Stimulated activated CD4-positive, alpha-beta T cell treated with anti-CD3 and anti-CD28 coated beads, Interleukin-1b, Interleukin-23, amount 100 ng/mL, for 24 hours (primary cell): Measurements from ENCODE around the gene SREBF2.

Source experiments
- DNase-seq, 4 experiments: peaks; one replicate each; pipeline ENCODE4 v3.0.0-alpha.2; 2020; ENCODE audit warnings: low read depth in 4 of 4, low spot score in 1 of 4

Gene SREBF2

DNA sequence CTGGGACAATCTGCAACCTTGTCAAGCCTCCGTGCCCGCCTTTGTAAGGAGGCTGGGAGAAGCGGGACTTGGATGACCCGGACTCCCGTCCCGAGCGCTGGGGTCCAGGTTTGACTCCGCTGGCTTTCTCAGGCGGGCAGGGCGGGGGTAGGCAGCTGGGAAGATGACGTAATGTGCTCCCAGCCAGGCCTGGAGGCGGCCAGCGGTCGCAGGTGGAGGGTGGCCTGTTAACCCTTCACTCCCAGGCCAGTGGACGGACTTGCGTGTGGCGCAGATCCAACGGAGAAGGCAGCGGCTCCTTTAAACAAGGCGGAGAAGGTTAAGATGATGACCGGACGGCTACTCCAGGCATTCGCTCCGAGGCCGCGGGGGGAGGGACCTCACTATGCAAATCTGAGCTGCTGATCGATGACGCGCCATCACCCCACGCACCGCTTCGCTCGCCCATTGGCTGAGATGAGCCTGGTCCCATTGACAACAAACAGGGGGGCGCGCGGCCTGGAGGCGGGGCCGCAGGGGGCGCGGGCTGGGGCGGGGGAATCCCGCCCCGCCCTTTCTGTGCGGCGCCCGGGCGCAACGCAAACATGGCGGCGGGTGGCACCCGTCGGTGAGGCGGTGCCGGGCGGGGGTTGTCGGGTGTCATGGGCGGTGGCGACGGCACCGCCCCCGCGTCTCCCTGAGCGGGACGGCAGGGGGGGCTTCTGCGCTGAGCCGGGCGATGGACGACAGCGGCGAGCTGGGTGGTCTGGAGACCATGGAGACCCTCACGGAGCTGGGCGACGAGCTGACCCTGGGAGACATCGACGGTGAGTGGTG lies at the start of gene SREBF2:
SREBF2 (plus strand) TSS at position 553 of the 816 bp plus-strand sequence; CDS start at position 719, 166 bp downstream.
- DNase-seq, result peak; percentile 94 to 100 (median 98)

DNA sequence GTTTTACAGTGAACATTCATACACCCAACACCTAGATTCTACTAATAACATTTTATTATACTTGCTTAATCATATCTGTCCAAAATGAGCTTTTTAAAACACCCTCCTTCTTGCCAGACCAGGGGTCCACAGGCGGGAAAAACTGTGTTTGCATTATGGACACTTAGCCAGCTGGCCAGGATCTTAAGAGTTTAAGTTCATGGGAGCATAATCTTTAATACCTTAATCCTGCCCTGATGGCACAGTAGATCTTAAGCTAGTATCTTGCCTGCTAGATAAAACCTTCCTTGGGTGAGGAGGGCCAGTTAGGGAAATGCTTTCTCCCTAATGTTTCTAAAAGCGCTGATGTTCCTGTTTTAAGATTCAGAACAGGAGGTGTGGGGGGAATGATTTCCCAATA lies 45.6 kb upstream of the SREBF2 start:
- no peak for DNase-seq

DNA sequence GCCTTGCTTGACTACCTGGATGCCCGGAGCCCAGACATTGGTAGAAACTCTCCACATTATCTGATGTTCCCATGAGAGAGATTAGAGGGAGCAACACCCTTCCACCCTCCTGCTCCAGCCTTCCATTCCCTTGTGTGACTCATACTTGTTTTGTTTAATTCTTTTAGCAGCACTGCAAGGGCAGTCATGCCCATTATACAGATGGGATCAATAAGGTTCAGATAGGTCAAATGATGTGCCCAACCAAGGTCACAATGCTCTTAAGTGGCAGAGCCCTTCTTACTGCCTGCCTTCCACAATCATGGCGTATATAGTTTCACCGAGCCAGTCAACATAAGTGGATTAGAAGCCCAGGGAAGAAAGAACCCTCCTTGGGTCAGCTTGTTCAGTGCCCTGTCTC lies 39.0 kb upstream of the SREBF2 start:
- no peak for DNase-seq

GRCh38 chr22:41798736-41799135 lies 34.2 kb upstream of the SREBF2 start:
- DNase-seq, result no peak

DNA sequence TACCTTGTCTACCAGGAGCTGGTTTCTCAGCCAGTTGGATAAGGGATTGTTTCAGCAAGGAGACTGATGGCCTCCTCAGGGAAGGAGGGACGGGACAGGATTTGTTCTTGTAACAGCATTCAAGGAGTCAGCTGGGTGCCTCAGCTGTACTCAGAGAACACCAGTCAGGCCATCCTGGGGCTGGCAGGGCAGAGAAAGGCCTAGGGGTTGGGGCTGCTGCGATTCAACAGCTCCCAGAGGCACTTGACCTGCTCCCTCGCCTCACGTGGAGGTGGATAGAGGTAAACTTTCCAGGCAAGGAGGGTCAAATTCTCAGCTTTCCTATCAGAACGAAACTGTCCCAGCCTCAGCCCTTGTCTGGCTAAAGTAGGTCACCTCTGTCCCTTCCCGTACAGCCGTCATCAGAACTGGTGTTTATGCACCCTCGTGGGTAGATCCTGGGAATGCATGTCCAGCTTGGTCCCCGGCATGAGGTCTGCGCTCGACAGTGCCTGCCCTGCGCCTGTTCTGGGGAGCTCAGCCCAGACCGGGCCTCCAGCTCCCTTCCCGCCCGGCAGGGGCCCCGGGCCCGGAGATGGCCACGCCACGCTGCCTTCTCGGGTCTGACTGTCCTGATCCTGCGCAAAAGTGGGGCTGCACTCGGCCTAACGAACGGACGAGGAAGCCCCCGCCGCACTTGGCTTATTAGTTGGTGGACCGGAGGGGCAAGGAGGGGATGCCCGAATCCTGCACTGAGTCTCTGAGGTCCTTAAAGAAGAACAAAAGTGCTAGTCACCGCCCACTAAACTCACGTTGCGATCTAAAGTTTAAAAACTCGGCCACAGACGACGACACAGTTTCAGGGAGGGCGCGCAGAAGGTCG lies 33.2 kb upstream of the SREBF2 start:
- no peak for DNase-seq

DNA sequence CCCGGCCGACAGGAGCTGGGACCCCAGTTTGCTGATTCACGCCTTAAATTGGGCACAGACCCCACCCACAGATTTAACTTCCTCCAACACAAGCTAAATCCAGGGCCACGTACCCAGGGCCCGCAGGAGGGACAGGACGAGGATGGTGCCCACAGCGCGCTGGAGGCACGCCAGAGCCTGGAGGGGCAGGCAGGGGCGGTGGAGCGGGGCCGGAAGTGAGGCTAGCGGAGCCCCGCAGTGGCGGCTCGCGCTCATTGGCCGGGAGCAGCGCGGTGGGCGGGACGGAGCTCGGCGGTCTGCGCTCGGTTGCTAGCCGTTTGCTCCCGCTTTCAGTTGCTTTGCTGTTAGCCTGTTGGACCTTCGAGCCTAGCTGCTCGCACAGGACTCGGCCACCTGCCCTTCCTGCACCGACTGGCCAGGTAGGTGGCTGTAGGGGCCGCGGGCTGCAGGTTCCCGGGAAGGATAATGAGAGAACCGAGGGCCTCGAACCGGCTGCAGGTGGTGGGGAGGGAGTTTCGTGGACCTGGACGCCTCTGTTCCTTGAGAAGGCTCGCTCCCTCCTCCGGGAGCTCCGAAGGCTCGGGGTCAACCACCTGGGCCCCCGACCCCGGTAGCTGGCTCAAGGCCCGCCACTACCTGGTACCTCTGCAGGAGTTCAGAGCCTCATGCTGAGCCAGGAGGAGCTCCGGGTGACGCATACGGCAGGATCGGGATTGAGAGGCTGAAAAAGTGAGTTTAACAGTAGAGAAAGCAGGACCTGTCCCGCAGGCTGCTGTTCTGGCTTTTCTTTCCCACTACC lies 32.4 kb upstream of the SREBF2 start, which contains the start of gene CCDC134:
CCDC134 (plus strand) TSS at position 332 of the 799 bp plus-strand sequence. CDS start 8,212 bp downstream, outside the sequence.
- DNase-seq, result peak; percentile 75 to 91 (median 81)

DNA sequence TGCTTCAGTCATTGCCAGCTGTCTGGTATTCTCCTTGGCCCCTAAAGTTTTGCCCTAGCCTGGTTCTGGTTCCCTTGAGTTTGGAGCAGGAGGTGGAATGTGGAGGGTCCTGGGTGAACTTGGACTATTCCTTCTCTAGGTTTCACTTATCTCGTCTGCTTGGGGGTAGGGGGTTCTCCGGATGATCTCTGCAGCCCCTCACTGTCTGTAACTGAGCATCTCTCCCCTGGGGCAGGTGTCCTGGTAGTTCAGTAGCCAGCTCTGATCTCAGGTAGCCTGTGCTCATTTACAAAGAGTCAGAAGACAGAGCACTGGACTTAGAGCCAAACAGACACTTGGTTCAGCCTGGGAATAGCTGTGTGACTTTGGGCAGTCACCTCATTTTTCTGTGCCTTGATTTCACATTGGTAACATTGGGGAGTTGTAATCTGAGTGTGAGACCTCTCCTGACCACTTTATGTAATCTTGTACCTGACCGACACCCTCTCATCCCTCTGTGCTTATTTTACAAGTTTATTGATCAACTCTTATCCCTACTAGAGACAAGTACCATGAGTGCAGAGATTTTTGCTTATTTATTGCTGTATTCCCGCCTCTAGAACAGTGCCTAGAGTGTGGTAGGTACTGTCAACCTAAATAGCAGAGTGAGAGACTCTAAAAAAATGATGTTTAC lies 31.6 kb upstream of the SREBF2 start:
- DNase-seq, result no peak

DNA sequence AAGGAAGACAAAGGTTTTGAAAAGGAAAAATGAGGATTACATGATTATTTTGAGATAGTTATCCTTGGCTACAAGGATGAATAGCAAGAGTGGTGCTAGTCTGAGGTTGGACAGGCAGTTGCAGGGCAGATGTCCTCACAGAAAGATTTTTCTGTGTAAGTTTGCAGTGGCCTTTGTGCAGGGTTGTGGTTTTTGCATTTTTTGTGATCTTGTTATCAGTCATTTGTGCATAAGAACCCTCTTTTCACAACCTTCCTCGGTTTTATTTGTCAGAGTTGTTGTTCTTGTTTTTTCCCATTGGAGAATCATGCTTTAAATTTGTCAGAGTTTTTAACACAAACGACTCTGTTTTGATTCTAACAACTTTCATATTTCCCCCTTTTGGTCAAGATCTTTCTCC lies 31.0 kb upstream of the SREBF2 start:
- DNase-seq, result no peak

- no peak for DNase-seq
Measured at GRCh38 chr22:41805639-41806038, 27.3 kb upstream of the SREBF2 start.

DNA sequence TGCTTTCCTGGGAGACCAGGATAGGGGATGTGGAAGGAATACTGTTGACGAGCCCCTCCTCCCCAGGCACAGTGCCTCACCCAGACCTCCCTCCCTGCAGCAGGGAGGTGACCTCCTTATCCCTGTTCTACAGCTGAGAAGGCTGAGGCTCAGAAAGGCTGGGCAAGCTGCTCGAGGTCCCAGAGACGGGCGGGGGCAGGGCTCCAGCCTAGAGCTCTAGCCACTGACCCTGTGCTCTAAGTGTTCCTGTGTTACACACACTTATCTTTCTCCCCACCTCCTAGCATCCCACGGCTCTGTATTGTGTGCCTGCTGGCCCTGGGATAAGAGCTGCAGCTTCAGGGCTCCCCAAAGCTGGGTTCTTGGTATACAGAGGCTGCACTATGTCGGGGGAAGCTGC lies 24.5 kb upstream of the SREBF2 start:
- DNase-seq, result no peak

- DNase-seq, result no peak
Measured at GRCh38 chr22:41810022-41810421, 22.9 kb upstream of the SREBF2 start.

- DNase-seq, result no peak
Measured at GRCh38 chr22:41812805-41813545, 19.9 kb upstream of the SREBF2 start.

- no peak for DNase-seq
Measured at GRCh38 chr22:41813726-41814410, 19.0 kb upstream of the SREBF2 start.

GRCh38 chr22:41815716-41816115 lies 17.2 kb upstream of the SREBF2 start:
- no peak for DNase-seq

DNA sequence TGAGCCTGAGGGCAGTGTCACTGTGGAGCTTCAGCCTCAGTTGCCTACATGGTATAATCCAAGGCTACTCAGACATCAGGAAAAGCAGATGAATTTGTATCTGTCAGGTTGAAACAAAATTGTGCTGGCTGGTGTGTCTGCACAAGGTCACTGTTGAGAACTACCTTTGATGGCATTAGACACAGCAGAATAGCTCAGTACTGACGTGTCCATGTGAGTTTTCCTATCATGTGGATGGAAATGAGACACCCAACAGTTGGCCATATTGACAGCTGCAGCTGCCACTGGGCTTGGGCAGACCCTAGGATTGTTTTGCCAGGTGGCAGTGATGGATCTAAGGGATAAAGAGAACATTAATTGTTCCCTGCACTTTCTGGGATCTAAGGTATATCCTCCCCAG lies 16.7 kb upstream of the SREBF2 start:
- DNase-seq, result no peak

DNA sequence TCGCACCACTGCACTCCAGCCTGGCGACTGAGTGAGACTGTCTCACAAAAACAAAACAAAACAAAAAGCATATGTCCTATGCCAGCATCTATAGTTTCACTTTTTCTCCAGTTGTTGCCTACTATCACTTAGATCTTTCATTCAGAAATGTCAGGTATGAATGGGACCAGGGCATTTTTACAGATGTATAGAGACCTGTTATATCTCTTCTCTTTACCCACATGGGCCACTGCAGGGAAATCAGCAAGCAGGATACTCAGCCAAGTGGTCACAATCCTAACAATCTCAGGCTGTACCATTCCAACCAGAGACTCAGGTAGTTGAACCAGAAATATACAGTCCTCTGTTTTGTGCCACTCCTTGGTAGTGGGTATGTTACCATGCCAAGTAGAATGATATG lies 16.0 kb upstream of the SREBF2 start:
- no peak for DNase-seq

- no peak for DNase-seq
Measured at GRCh38 chr22:41818011-41818410, 14.9 kb upstream of the SREBF2 start.

DNA sequence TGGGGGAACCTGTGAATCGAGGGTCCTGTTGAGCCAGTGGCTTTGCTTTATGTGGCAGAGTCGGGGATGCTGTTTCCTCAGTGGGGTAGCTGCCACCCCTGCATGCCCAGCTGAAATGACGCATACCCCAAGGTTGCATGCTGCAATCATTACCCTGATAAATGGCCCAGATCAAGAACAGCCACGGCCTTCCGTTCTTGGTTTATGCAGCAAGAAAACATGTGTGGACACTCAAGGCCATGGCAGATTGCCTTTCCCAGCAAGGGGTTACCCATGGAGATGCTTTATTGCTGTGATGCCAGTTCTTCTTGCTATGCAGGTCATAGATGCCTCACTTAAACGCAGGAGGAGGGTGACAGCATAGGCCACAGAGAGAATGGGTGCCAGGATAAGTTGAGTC lies 14.3 kb upstream of the SREBF2 start:
- no peak for DNase-seq

- DNase-seq, result no peak
Measured at GRCh38 chr22:41819257-41819656, 13.6 kb upstream of the SREBF2 start.
